OCI-M2 (cell line): Measurements from ENCODE around the gene SEH1L.
"Not testable (repeated sequence)": the region's sequence is repeated elsewhere in the genome, so short reads cannot be mapped to it uniquely, and the experiment has no call there.

ENCODE experiments used
- DNase-seq: peaks from one replicate; lab custom pipeline; 2025; ENCODE audit not compliant: unreplicated experiment; lab: John Stamatoyannopoulos, UW

Gene SEH1L

DNA sequence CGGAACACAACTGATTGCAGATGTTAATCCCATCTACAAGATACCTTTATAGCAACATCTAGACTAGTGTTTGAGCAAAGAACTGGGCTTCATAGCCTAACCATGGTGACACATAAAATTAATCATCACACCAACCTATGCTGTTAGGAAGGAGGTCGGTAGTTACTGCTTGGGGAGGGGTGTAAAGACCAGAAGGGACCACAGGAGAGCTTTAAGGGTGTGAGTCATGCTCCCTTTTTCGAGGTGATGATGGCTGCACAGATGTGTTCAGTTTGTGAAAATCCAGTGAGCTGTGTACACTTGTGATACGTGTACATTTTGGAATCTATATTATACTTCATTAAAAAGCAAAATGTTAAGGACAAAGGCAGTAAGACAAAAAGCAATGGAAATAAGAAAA is 4.6 kb upstream of the SEH1L start:
- no peak for DNase-seq

DNA sequence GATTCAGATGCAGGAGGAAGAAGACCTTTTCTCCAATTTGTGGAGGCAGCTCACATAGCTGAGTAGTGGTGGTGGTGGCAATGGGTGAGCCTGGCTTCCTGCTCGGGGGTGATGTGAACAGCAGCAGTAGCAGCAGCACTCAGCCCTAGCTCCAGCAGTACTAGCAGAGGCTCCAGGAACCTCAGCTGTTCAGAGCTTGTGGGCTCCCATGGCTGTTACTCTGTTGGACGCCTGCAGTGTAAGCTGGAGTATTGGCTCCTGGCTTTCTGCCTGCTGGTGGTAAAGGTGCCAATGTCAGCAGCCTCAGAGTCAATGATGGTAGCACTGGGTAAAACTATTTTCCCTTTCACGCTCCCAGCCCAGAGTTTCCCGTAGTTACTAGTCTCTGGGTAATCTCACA is 3.1 kb upstream of the SEH1L start:
- DNase-seq: no peak

DNA sequence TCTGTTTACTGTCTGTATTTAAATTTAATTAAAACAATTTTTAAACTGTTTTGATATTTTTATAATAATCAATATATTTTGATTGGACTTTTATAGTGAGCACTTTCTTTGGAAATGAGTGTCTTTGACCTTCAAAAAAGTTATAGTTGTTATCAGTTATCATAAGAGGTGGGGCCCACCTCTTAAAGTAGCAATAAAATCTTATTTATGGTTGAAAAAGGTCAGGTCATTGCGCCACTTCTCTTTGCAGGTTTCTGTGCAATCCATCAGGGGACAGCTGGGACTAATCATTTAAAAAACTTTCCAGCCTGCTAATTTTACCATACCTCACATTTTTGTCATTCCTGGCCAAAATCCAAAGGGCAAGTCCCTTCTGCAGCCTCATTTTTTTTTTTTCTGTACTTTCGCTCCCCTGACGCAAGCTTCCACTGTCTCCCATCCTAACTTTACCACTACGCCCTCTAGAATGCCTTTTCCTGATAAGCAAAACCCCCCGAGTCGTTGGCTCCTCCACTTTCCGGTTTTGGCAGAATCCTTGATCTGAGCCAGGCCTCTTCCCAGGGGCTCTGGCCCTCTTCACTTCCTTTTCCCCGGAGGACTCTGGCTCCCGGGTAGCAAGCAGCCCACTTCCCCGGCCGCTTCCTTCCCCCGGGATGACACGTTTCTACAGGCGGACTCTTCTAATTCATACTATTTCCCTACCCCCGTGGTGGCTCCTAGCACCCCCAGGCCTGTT is 1.1 kb upstream of the SEH1L start:
- peak; percentile 47 for DNase-seq

DNA sequence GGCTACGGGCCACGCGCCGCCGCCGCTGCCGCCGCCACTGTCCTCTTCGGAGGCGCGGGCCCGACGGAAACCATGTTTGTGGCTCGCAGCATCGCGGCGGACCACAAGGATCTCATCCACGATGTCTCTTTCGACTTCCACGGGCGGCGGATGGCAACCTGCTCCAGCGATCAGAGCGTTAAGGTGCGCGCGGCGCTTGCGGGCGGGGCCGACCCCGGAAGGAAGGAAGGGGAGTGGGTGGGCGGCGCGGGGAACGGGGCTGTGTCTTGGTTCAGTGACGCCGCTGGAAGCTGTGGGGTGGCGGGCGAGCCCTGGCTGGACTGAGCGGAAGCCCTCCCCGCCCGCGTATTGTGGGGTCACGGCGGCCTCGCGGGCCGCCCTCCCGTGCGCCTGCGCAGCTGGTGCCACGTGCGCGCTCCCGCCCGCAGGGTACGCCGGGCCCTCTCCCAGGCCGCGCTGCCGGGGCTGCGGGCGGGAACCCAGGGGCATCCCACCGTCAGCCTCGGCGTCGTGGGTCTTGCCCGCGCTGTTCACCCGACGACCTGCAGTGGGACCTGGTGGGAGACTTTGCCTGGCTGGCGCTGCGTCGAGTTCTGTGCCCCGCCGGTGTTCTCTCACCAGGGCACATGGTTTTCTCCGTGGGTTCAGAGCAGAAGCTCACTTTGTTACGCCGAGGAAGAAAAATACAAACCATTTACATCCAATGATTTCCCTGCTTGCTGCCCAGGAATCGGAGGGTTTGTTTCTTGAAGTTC is 416 bp downstream of the SEH1L start:
- no peak for DNase-seq

DNA sequence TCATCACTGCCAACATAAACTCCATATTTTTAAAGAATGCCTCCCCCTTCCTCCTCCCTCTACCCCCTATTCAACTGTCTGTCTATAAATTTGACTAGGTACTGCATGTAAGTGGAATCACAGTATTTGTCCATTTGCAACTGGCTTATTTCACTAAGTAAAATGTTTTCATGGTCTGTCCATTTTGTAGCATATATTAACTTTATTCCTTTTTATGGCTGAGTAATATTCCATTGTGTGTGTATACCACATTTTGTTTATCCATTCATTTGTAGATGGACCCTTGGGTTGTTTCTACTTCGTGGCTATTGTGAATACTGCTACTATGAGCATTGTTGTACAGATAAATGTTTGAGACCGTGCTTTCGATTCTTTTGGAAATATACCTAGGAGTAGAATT is 10.7 kb downstream of the SEH1L start:
- DNase-seq: no peak

DNA sequence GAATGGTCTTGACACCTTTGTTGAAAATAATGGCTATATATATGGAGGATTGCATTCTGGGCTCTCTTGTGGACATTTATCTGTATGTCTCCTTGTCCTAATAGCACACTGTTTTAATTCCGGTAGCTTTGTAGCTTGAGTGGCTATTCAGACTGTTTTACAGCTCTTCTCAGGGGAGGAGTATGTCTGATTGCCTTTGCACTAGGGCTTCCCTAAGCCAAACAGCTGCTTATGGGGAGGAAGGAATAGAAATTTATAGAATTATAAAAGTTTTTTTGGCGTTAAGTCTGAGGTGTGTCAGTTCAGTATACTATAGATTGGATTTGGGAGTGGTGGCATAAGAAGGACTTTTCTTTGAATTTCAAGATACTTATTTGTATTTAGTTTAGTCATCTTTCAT is 12.6 kb downstream of the SEH1L start:
- no peak for DNase-seq

DNA sequence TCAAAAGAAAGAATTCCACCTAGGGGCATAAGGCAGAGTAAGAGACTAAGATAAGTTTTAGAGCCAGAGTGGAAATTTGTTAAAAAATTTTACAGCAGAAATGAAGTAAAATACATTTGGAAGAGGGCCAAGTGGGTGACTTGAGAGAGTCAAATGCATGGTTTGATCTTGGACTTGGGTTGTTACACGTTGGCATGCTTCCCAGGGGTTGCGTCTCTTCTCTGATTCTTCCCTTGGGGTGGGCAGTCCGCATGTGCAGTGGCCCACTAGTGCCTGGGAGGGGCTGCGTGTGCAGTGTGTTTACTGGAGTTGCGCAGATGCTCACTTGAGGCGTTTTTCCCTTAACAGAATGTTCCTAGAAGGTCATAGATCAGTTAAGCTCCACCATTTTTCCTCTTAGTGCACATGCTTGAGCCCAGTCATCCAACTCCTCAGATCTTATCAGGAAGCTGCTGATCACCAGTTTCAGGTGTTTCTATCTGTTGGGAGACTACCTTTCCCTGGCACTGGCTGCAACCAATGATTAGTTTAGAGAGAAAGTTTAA is 13.1 kb downstream of the SEH1L start:
- DNase-seq: no peak

DNA sequence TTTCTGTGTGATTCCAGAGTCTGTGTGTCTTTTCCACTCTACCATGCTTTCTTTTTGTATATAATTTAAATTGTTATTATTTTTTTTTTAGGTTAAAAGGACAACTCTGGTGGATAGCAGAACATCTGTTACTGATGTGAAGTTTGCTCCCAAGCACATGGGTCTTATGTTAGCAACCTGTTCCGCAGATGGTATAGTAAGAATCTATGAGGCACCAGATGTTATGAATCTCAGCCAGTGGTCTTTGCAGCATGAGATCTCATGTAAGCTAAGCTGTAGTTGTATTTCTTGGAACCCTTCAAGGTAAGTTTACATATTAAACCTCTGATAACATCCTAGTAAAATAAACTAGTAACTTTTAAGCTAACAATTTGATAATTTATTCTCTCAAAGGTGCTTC is 15.3 kb downstream of the SEH1L start:
- no peak for DNase-seq

DNA sequence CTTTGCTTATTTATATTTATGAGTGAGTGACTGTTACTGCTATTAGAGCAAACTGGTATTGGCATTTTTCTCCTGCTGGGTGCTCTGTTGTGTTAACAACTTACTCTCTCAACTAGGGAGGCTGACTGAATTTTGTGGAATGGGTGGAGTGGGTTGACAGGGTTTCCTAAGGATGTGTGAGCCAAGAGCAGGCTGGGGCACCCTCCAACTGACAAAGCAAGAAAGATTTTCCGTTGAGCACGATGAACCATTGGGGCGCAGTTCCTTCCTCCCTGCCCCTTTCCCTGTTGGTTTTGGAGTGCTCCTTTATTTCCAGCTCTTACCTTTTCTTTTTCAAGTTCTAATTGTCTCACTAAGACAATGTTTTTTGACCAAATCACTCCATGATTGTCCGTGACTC is 20.3 kb downstream of the SEH1L start:
- no peak for DNase-seq

DNA sequence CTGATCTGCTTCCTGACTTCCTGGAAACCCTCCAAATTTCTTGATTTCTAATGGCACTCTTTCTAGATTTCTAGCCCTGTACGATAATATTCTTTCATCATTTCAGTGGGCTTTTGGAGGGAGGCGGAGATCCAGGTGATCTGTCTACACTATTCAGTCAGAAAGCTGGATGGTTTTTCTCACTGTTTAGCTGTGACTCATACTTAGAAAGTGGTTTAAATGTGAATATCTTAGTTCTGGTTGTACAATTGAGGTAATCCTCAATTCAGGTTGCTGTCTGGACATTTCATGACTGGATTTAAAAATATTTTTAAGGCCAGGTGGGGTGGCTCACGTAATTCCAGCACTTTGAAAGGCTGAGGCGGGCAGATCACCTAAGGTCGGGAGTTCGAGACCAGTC is 20.8 kb downstream of the SEH1L start:
- DNase-seq: no peak

DNA sequence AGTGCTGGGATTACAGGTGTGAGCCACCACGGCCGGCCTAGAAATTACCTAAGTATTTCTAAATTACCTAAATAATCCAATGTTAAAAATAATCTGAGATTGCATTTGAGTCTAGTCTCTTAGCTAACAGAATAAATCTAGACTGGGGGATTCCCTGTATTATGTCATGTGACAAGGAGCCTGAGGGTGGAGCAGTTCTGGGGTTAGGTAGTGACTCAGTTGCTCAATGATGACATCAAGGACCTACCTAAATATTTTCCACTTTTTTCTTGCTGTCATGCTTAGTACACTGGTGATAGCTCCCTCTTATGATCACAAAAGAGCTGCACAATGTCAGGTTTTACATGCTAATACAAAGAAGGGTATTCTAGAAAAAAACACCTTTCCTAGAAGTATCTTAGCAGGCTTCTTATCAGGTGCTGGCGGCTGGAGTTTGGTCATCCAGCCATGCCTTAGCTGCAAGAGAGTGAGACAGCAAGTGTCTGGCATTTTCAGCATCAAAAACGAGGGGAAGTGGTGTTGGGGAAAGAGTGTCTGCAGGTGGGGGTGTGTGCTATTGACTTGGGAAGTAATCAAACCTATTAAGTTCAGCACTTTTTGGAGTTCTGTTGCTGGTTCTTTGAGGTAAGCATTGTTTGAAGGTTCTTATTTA is 25.9 kb downstream of the SEH1L start:
- DNase-seq: no peak

DNA sequence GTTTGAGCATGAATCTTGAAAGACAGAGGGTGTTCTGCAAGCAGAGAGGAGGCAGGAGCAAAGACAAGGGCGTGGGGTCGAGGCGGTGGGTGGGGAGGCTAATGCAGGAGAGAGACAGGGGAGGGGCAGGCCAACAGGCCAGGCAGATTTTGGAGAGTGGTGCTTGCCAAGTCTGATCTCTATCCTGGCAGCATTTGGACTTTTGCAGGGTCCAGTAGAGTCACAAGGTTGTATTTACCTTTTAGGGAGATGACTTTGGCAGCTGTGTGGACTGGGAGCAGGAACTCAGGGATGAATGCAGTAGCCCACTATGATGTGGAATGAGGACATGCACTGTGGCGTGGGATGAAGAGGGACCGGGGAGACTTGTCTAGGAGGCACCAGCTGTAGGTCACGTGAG is 27.7 kb downstream of the SEH1L start:
- DNase-seq: no peak

DNA sequence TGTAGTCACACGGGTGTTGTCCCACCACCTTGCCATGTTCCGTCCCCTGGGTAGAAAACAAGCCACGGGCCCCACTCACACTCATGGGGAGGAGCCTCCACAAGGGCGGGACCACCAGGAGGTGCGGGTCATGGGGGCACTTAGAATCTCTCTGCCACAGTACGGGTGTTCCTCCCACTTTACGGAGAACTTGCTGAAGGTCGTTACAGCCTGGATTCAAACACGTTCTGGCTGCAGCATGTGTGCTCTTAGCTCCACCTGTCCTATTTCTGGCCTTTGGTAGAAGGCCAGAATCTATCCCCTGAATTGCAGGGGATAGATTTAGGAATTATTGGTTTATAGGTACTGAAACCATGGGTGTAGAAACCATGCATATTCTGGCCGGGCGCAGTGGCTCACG is 28.5 kb downstream of the SEH1L start:
- no peak for DNase-seq

DNA sequence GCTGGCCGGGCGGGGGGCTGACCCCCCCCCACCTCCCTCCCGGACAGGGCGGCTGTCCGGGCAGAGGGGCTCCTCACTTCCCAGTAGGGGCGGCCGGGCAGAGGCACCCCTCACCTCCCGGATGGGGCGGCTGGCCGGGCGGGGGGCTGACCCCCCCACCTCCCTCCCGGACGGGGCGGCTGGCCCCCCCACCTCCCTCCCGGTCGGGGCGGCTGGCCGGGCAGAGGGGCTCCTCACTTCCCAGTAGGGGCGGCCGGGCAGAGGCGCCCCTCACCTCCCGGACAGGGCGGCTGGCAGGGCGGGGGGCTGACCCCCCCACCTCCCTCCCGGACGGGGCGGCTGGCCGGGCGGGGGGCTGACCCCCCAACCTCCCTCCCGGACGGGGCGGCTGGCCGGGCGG is 32.3 kb downstream of the SEH1L start:
- DNase-seq: not testable (repeated sequence)

DNA sequence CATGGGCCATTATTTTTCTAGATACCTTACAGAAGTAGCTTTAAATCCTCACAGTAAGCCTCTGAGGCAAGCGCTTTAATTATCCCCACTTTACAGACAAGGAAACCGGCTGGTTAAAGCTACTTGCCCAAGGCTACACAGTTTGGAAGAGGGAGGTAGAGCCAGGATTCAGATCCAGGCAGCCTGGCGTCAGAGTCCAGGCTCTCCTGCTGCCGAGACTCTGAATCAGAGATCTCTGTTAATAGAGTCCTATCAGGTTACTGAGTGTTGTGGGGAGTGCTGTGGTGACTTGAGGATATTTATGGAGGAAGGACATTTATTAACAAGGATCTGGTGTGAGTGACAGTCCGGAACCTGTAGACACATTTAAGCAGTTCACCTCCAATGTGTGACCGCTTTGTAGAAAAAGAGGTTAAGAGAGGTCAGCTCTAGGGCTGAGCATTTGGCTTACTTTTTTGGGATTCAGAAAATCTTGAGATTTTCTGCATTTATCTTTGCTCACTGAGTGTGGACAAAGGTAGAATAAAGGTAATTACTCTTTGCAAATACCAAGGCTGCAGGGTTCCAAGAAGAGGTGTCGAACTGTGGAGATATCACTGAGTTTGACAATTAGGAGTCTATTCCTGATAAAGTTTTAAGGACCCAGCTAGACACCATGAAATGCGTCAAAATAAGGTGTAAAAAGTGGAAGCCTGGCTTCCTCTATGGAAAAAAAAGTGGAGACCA is 41.7 kb downstream of the SEH1L start:
- no peak for DNase-seq

DNA sequence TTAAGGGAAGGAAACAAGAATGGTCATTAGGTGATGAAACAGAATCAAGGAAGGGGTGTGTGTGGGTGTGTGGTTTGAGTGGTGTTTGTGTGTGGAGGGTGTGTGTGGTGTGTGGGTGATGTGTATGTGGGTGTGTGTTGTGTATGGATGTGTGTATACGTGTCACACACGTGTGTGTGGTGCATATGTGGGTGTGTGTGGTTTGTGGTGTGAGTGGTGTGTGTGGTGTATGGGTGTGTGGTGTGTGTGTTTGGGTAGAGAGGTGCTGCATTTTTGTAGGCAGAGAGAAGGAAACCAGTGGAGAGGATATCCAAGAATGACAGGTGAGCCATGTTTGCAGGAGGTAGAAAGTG is 42.3 kb downstream of the SEH1L start:
- no peak for DNase-seq

DNA sequence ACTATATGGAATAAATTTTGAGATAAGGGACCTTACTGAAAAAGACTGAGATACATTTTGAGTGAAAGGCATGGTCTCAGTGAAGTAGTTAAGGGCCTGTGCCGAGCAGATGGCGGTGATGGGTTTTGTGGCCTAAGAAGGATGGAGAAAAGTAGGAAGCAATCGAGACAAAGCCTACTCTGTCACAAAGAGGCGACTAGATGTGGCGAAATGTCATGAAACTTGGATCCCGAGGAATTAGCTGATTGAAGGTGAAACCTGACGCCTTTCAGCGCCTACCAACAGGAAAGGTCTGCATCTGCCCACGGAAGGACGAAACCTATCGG is 42.8 kb downstream of the SEH1L start:
- no peak for DNase-seq

DNA sequence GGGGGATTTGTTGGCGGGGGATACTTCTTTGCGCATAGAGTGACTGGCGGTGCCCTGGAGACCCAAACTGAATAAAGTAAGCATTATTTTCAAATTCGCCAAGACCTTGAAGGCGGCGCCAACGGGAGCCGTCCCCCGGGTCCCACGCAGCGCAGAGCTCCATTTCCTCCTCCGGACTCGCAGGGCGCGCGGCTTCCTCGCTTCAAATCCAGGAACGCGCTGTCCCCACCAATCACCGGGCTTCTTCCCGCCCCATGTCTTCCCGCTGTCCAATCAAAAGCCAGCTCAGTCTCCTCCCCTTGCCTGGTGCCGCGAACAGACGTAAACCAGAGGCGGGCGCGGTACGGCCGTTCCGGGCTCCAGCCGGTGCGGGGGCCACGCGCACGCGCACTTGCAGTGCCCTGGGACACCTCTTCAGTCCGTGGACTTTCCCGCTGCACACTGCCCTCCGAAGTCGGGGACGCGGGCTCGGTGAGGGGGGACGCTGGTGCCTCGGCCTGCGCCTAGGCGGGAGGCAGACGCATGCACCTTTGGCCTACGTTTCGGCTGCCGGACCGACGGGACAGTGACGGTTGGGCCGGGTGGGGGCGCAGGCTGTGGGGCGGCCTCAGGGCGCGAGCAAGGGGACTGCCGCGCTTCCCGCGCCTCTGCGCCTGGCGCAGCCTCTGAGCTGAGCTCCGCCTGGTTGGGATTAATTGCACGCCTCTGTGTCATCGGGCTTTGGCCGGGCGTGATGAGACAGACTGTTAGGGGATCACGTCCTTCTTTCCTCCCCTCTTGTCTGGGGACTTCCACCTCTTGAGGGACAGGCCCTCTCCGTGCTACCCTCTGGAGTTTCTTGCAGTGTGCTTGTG is 43.4 kb downstream of the SEH1L start, which contains the start of gene CEP192:
Gene CEP192 (plus strand): TSS at position 396 of the 854 bp plus-strand sequence. CDS start 8,063 bp downstream, outside the sequence.
- peak; percentile 85 for DNase-seq

DNA sequence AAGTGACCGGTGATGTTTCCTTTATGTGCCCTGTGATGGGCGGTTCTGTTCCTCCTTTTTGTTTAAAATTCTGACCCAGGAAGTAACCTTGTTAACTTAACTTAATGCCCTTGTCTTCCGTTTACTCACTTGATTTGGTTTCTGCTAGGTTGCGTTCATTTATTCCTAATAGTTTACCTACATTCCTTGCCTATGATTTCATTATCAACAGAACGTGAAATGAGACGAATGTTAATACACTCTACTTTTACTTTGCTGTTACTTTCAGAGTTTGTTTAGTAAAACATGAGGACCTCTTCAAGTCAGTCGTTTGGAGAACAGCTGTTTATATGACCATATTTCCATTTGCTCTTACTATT is 44.0 kb downstream of the SEH1L start:
- no peak for DNase-seq

DNA sequence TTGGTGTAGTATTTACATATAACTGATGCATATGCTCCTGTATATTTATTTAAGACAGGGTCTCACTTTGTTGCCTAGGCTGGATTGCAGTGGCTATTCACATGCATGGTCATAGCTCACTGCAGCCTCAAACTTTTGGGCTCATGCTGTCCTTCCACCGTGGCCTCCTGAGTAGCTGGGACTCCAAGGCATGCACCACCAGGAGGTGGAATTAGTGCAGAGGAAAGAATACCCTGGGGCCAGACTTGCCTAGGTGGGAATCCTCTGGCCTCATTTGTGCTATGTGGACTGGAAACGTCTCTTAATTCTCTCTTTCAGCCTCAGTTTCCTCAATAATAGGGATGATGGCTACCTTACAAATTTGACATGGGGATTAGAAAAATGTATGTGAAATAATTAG is 45.6 kb downstream of the SEH1L start:
- DNase-seq: no peak

DNA sequence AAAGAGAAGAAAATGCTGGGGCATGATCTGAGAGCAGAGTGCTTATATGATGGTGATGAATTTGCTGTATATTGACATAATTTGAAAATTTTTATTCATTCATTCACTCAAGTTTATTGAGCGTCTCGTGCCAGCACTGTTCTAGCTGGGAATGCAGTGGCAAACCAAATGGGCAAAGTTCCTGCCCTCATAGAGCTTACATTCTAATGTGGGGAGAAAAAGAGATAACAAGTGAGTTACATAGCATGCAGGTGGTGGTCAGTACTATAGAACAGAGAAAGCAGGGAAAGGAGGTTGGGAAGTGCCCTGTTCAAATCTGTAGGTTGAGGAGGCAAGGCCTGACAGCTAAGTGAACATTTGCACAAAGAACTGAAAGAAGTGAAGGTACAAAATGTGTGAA is 47.6 kb downstream of the SEH1L start:
- no peak for DNase-seq
